CD4-positive, alpha-beta T cell treated with Interleukin-4 for 4 hours (primary cell): ENCODE results near the gene CHD9.
A peak's percentile ranks its signal among the peaks of the same experiment; 100 is the strongest.
"Not testable (repeated sequence)": the region's sequence is repeated elsewhere in the genome, so short reads cannot be mapped to it uniquely, and the experiment has no call there.

Experiments used
- DNase-seq: peaks from one replicate; pipeline ENCODE4 v3.0.0-alpha.2; 2020

The CHD9 gene, protein sequence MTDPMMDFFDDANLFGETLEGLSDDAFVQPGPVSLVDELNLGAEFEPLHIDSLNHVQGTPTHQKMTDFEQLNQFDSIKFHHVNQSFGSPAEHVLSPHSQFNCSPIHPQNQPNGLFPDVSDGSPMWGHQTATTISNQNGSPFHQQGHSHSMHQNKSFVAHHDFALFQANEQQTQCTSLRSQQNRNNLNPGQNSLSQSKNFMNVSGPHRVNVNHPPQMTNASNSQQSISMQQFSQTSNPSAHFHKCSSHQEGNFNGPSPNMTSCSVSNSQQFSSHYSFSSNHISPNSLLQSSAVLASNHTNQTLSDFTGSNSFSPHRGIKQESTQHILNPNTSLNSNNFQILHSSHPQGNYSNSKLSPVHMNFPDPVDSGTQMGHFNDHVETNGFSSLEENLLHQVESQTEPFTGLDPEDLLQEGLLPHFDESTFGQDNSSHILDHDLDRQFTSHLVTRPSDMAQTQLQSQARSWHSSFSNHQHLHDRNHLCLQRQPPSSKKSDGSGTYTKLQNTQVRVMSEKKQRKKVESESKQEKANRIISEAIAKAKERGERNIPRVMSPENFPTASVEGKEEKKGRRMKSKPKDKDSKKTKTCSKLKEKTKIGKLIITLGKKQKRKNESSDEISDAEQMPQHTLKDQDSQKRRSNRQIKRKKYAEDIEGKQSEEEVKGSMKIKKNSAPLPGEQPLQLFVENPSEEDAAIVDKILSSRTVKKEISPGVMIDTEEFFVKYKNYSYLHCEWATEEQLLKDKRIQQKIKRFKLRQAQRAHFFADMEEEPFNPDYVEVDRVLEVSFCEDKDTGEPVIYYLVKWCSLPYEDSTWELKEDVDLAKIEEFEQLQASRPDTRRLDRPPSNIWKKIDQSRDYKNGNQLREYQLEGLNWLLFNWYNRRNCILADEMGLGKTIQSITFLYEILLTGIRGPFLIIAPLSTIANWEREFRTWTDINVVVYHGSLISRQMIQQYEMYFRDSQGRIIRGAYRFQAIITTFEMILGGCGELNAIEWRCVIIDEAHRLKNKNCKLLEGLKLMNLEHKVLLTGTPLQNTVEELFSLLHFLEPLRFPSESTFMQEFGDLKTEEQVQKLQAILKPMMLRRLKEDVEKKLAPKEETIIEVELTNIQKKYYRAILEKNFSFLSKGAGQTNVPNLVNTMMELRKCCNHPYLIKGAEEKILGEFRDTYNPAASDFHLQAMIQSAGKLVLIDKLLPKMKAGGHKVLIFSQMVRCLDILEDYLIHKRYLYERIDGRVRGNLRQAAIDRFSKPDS (N-terminal part only)

DNA sequence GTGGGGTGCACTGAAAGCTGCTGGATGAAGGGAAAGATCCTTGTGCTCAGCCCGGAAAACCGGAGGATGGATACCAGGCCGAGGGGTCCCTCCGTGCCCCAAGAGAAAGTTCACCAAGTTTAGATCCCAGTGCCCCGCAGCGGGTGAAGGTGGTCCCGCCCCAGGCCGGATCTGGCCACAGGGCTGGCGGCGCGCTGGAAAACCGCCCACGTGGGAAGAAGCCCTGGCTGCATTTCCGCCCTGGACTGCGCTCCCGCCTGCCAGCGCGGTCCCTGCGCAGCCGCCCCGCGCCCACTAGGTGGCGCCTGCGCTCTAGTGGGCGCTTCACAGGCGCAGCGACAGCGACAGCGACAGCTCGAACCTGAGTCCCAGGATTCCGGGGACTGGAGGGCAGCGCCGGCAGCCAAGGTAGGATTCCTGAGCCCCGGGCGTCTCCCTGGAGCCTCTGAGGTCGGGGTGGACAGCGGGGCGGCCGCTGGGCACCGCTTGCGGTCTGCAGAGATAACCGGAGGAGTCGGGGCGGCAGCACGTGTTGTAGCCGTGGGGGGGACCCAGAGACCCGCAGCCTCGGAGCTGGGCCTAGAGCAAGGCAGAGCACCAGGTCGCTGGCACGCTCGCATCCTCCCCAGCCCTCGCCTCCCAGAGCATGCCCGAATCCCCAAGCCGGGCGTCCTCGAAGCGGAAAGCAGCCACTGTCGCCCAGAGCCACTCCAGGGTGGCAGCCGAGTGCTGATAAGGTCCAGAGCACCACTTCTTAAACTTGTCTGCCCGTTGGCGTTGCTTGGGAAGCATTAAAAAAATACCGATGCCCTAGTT lies at the start of gene CHD9:
TSS of gene CHD9 (plus strand) at position 322 of the 816 bp plus-strand sequence. CDS start 101,099 bp downstream, outside the sequence.
- DNase-seq, result peak; percentile 65

DNA sequence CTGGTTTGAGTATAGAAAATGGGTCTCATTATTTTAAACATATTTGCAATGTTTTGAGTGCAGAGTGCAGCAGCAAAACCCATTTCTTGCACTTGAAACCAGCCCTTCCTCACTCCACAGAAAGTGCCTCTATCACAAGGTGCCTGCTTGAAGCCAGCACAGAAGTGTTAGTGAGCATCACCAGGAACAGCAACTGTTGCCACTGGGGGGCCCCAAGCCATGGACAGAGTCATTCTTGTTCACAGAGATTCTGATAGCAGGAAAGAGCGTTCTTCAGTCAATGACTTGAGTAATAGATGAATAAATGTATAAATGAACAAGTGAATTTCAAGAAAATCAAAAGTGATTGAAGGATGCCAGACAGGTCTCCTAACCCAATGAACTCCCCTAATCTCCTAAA lies 47.7 kb upstream of the CHD9 start:
- no peak for DNase-seq

DNA sequence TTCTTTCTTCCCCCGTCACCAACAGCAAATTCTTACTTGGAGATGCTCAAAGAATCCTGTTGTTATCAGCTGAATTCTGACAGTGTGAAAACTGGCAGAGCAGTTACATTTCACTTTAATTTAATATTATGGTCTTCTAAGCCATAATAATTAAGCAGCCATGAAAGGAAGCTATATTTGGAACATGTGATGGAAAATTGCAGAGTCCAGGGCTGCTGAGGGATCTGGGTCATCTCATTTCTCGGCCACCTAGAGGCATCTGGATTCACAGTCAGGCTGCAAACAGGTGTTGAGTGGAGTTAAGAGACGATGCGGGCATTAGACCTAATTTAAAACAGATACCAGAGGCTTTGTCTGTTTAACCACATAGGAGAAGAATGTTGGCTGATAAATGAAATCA lies 40.5 kb upstream of the CHD9 start:
- DNase-seq, result no peak

DNA sequence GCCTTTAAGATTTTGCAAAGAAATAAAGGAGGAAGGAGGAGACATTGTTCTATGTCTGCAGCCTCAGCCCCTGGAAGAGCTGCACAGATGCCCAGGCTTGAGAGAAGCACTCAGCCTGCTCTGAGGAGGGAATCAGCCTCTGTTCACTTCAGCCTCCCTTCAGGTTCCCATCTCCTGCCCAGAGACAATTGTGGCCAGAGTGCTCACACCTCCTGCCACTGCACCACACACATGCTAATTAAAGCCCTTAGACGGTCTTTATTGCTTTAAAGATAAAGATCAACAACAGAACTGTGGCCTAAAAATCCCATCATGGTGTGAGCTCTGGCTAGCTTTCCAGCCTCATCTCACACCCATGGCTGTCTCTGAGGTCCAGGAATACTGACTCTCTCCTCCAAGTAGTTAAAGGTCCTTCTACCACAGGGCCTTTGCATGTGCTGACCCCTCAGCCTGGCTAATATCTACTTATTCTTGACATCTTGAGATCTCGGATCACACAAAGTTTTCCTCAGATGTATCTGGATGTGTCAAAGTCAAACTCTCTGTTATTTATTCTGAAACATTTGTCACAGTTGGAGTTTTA lies 35.9 kb upstream of the CHD9 start:
- DNase-seq, result no peak

DNA sequence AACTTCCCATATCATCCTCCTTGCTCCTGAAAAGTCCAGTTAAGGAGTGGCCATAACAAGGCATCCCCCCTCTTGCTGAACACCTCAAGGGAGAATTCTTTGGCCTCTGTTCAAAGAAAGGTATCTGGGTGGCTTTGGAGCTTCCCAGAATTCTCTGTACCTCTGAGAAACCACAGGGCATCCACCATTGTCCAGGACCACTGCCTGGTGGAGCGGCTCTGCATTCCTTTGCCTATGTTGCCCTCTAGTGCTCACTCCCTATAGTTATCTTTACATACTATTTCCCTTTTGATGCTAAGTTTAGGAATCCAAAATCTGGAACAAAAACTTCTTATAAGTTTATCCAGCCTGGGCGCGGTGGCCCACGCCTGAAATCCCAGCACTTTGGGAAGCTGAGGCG lies 32.4 kb upstream of the CHD9 start:
- no peak for DNase-seq

DNA sequence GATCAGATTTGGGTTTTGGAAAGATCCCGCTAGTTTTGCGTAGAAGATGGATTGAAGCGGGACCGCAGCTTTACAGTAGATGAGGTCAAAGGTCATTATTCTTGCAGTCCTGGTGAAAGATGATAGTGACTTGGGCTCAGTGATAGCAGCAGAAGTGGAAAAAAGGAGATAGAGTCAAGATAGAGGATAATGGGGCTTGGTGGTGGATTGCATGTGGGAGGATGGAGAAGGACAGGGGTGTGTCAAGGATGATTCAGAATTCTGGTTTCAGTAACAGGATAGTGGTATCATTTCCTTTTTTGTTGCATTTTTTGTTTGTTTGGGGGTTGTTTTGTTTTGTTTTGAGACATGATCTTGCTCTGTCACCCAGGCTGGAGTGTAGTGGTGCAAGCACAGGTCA lies 30.7 kb upstream of the CHD9 start:
- DNase-seq, result no peak

DNA sequence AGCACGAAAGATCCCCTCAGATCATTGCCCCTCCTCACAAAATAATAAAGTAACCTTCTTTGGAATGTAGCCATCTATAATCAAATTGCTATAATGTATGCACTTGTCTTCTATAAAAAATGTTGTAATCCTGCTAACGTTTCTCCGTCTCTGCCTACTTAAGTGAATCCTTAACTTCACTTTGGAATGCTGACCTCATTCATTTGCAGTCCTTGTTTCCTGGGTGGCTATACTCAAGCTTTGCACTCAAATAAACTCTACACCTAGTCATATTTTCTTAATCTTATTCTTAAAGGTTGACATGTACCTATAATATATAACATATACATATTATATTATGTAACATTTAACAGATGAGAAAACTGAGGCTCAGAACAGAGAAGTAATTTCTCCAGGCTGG lies 24.8 kb upstream of the CHD9 start:
- no peak for DNase-seq

DNA sequence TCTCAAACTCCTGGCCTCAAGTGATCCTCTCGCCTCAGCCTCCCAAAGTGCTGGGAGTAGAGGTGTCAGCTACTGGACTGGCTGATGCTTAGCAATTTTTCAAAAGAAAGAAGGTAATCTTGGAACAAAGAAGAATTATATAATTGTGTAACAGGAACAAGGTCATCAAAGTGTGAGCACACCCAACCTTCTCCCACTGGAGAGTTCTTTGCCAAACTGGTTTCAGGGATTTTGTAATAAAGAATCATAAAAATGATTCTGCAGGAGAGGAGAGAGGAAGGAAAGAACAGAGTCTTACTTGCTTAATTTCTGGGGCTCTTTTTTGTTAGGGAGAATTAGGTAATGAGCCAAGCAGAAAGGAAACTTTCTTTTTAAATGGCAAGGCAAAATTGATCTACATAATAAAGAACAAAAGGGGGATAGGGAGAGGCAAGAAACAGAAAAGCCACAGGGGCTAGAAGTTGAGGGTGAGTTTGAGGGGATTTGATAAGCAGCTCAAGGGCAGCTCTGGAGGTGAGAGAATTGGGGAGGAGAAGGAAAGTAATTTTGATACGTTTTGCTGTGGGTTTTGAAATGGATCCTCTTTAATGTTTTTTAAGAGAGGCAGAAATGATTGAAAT lies 23.4 kb upstream of the CHD9 start:
- DNase-seq, result no peak

DNA sequence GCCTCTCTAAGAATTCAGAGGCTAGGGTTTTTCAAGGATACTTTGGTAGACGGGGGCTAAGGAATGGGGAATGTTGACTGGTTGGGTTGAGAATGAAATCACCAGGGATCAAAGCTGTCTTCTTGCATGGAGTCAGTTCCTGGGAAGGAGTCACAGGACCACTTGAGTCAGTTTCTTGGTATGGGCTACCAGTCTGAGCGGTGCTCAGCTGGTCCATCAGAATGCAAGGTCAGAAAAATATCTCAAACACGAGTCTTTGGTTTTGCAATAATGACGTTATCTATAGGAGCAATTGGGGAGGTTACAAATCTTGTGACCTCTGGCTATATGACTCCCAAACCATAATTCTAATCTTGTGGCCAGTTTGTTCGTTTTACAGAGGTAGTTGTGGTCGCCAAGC lies 20.5 kb upstream of the CHD9 start:
- no peak for DNase-seq

DNA sequence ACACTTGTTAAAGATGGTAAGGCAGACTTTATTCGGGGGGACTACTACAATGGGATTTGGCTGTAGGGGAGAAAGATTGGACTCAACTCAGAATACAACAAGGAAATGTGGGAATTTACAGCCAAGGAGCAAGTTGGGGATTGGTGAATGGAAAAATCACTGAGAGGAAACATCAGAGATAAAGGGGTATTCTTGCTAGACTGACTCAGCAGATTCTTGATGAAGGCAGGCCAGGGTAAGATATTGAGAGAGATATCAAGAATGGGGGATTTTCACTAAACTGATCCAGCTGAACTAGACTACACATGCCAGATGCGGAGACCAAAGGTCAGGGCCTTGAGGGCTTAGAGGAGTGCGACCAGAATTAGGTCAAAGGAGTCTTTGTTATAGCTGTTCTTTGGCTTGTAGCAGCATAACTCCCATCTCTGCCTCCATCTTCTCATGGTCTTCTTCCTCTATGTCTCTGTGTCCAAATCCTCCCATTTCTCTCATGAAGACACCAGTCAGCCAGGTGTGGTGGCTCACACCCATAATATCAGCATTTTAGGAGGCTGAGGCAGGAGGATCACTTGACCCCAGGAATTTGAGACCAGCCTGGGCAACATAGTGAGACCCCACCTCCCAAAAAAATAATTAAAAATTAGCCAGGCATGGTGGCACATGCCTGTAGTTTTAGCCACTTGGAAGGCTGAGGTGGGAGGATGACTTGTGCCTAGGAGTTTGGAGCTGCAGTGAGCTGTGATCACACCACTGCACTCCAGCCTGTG lies 19.4 kb upstream of the CHD9 start:
- DNase-seq, result no peak

DNA sequence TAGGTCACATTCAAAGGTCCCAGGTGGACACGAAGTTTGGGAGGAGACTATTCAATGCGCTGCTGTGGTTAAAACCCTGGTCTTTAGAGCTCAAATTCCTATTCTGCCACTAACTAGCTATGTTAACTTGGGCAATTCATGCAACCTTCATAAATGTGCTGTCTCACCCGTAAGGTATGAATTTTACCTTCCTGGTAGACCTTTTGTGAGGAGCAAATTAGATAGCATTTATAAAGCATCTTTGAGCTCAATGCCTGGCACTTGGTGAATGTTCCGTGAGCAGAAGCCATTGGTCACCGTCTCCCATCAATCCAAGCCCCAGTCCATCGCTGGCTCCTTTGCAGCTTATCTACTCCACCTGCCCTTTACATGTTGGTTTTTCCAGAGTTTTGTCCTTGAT lies 18.7 kb upstream of the CHD9 start:
- DNase-seq, result no peak

DNA sequence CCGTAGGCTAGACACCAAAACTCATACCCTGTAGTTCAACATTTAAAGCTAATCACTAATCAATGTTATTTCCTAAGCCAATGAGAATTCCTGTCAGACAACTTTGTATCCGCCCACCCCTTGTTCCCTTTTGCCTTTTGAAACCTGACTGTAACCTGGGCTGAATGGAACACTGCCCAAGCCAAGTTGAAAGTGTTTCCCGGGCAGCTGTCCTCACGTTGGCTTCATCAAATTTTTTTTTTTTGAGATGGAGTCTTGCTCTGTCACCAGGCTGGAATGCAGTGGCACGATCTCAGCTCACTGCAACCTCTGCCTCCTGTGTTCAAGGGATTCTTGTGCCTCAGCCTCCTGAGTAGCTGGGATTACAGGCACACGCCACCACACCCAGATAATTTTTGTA lies 18.1 kb upstream of the CHD9 start:
- DNase-seq, result not testable (repeated sequence)

DNA sequence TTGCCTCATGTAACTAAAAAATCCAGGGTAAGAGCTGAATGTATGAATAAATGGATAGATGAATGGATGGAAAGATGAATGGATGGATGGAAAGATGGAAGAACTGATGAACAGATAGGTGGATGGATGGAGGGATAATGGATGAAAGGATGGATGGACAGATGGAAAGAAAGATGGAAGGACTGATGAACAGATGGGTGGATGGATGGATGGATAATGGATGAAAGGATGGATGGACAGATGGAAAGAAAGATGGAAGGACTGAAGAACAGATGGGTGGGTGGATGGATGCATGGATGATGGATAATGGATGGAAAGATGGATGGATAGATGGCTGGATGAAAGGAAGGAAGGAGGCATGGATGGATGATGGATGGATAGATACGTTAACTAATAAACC lies 14.0 kb upstream of the CHD9 start:
- no peak for DNase-seq

DNA sequence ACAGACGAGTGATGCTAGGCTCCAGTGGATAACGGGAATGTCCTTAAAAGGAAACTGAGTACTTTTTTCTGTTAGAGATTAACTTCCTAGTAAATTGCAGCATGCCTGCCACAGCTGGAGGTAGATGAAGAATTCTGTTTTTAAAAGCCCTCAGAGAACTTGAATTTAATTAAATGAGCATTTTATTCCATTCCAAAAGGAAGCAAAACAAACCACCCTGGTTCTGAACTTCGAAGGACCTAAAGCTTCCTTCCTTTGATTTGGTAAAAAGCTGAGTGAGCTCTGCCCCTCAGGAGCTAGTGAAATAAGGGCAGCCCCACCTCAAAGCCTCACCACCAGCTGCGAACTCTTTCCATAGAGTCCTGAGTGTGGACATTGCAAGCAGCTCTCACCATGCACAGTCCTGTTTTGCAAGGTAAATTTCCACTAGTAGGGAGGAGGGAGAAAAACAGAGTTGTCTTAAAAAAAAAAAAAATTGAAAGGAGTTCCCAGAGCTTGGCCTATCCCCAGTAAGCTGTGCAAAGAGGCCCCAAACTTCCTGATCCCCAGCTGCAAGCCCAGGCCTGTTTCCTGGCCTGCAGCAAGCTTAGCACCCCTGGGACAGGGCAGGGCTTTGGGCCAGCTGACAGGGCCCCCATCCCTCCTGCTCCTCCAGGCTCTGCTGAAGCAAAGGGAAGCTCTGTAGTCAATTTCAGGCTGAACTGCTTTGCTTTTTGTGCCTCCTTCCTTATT lies 13.3 kb upstream of the CHD9 start:
- no peak for DNase-seq

DNA sequence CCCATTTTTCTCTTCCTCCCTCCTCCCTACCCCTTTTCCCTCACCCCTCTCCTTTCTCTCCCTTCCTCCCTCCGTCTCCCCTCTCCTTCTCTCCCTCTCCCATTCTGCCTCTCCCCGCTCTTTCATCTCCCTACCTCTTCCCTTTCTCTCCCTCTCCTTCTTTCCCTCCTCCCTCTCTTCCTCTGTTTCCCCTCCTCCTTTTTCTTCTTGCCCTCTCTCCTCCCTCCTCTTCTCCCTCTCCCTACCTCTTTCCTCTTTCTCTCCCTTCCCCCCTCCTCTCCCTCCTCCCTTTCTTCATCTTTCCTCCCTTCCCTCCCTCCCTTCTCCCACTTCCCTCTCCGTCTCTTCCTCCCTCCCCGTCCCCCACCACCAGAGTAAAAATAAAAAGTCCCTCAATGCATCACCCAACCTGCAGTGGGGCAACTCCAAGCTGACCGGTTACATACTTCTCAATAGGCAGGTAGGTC lies 12.5 kb upstream of the CHD9 start:
- no peak for DNase-seq

DNA sequence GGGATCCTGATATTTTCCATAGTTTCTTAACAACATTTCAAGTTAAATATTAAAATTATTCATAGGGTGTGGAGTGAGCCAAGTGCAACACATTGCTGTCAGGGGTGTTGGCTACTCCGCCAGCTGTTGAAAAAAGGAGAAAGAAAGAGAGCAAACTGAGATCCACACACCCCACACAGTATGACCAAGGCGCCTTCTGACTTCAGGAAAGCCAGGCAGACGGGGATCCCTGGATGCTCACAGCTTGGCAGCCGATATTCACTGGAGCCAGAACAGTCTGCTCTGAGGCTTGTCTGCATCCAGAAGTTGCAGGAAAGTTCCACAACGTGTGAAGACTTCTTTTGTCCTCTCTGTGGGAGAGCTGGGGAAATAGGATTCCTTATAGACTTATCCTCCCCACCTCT lies 11.4 kb upstream of the CHD9 start:
- no peak for DNase-seq

DNA sequence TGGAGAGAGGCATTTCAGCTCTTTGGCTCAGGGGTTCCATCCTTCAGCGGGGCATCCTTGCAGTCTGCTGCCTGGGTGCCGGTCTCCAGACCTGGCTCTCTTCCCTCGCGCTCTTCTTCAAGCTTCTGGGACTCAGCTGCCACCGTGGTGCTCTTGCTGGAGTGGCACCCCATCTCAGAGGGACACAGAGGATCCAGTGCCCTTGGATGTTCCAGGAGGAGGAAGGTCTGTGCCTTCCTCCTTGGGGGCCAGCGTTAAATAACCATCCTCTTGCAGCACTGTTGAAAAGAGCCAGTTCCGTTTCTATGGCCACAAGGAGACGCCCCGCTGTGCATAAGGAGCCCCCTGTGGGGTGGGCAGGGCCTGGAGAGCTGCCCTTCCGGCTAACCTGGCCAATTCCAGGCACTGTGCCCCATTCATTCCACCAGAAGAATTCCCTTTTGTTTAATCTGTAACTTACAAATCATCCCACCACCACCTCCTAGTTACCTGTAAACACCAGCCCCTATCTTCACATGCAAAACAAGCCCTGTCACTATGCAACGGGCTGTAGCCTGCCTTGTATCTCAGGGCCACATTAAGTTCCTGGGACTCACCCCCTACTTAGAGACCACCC lies 10.7 kb upstream of the CHD9 start:
- DNase-seq, result no peak

DNA sequence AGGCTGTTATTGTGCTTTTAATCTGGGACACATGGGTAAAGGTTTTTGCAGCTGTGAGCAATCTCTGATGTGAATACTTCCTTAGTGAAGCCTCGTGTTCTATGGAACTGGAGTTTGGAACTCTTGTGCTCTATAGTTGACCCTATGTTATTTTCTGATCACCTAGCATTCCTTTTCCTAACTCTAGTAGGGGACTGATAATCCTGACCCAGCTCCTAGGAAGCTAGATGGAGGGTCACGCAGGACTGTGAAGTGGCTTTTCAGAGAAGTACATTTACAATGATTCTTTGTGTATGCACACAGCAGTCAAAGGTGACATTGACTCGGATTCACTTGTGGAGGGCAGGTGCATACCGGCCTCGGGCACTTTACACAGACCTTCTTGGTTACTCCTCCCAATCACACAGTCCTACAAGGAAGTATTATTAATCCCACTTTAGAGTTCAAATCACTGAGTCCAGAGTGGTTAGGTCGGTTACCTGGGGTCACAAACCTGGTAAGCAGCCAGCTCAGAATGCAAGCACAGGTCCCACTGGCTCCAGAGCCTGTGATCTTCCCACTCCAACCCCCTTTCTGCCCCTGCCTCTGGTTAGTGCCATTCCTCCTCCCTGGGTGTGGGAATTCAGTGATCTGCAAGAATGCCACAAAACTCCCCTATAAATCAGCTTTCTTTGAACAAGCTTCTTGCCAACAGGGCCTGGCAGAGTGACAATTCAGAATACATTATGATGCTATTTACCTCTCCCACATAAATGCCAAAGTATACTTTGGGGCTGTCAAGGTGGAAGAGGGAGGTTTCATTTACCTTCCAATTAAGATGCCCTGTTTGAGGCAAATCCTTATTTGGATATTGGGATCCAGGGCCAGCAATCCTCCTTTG lies 9.2 kb upstream of the CHD9 start:
- no peak for DNase-seq
